ENCODE results near the gene DNAH8.
"Not testable (repeated sequence)": the region's sequence is repeated elsewhere in the genome, so short reads cannot be mapped to it uniquely, and the experiment has no call there.

The DNAH8 gene

GRCh38 chr6:38687043-38687353 is 28.1 kb upstream of the DNAH8 start:
- Mint-ChIP-seq H3K4me3 (no peak overlapping the region), H3K4me1 (peaks cover 23 to 33% of the 10 kb centered on the region in 2 donors), H3K9me3 (no peaks in the 10 kb centered on the region), H3K36me3 (peaks cover 6 to 18% of the 10 kb centered on the region in 2 donors), H3K27ac (no peak overlapping the region), H3K27me3 (no peaks in the 10 kb centered on the region)
- DNase-seq = no peak
- no peak for ATAC-seq (replicated peaks)

DNA sequence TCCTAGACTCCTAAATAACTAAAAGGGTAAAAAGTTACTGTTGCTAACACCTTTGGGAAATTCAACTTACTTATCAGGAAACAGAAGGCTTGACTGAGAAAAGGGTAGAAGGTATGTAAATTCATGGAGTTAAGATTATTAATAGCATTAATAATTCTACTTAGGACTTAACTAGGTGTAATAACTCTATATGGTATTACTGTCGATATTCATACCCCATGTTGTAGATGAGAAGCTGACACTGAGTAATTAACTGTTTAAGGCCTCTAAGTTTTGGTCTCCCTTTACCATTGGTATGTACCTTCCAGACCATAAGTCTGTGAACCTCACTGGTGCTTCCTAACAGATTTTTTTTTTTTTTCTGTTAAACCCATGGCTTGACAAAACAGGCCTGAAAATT is 27.6 kb upstream of the DNAH8 start:
- Mint-ChIP-seq H3K36me3 (peaks cover 6 to 17% of the 10 kb centered on the region in 2 donors), H3K4me1 (peaks cover 23 to 31% of the 10 kb centered on the region in 2 donors), H3K27me3 (no peaks in the 10 kb centered on the region), H3K4me3 (no peak overlapping the region), H3K27ac (no peak overlapping the region), H3K9me3 (no peaks in the 10 kb centered on the region)
- no peak for ATAC-seq (replicated peaks)
- no peak for DNase-seq

GRCh38 chr6:38688579-38689087 is 26.5 kb upstream of the DNAH8 start:
- H3K4me3 Mint-ChIP-seq = peak overlapping the region; percentile 31 to 75
- no peaks in the 10 kb centered on the region for H3K9me3 Mint-ChIP-seq
- H3K27ac Mint-ChIP-seq = peak overlapping the region; percentile 72
- ATAC-seq (replicated peaks) (peak; percentile 94 to 96), DNase-seq (peak; percentile 28)
- H3K27me3 Mint-ChIP-seq = no peaks in the 10 kb centered on the region
- H3K36me3 Mint-ChIP-seq = peaks cover 5 to 12% of the 10 kb centered on the region in 2 donors
- H3K4me1 Mint-ChIP-seq = peaks cover 27 to 32% of the 10 kb centered on the region in 2 donors

DNA sequence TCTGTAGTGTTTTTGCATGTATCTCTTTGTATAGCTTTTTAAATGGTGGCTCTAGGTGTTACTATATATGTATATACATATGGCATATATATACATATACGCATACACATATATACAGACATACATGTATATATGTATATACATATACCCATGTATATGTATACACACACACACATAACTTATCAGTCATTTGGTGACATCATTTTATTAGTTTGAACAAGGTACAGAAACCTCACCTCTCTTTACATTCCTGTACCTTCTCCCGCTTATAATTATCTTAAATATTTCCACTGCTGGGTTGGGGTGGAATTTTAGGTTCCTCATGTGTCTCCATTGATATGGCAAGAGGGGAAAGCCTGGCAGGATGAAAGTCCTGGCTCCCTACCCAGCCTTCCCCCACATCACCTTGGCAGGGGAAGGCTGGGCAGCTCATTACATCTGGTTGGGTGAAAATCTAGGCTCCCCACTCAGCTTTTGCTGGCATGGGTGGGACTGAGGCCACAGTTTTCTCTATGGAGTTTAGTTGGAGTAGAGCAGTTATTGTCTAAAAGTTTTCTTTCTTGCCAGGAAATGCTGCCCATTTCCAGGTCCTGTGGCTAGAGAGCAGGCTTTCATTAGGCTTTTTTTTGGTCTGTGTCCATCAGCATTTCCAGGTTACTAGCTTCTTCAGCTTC is 19.7 kb upstream of the DNAH8 start:
- H3K4me3 Mint-ChIP-seq = no peak overlapping the region
- no peaks in the 10 kb centered on the region for H3K27me3 Mint-ChIP-seq
- peaks cover 27 to 50% of the 10 kb centered on the region in 2 donors for H3K4me1 Mint-ChIP-seq
- H3K27ac Mint-ChIP-seq = peak overlapping the region; percentile 39
- peaks cover 8 to 12% of the 10 kb centered on the region in 2 donors for H3K9me3 Mint-ChIP-seq
- peaks cover 24 to 38% of the 10 kb centered on the region in 2 donors for H3K36me3 Mint-ChIP-seq
- ATAC-seq (replicated peaks) = no peak
- DNase-seq = no peak

GRCh38 chr6:38695933-38696332 is 19.2 kb upstream of the DNAH8 start:
- Mint-ChIP-seq H3K4me3 (no peak overlapping the region), H3K9me3 (peaks cover 8 to 13% of the 10 kb centered on the region in 2 donors), H3K36me3 (peaks cover 29 to 44% of the 10 kb centered on the region in 2 donors), H3K27me3 (no peaks in the 10 kb centered on the region), H3K4me1 (peaks cover 28 to 50% of the 10 kb centered on the region in 2 donors), H3K27ac (peak overlapping the region; percentile 14)
- no peak for DNase-seq
- no peak for ATAC-seq (replicated peaks)

DNA sequence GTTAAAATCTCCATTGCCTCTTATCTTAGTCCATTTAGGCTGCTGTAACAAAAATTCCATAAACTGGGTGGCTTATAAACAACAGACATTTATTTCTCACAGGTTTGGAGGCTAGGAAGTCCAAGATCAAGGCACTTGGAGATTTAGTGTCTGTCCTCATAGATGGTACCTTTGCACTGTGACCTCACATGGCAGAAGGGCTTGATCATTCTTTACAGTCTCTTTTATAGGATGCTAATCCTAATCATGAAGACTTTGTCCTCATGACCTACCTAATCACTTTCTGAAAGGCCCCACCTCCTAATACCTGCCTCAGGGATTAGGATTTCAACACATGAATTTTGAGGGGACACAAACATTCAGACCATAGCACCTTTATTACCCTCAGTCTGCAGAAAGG is 18.8 kb upstream of the DNAH8 start:
- Mint-ChIP-seq H3K27ac (peak overlapping the region; percentile 14), H3K9me3 (peaks cover 8 to 13% of the 10 kb centered on the region in 2 donors), H3K4me1 (peaks cover 30 to 50% of the 10 kb centered on the region in 2 donors), H3K27me3 (no peaks in the 10 kb centered on the region), H3K4me3 (no peak overlapping the region), H3K36me3 (peaks cover 31 to 46% of the 10 kb centered on the region in 2 donors)
- no peak for ATAC-seq (replicated peaks)
- DNase-seq = no peak

DNA sequence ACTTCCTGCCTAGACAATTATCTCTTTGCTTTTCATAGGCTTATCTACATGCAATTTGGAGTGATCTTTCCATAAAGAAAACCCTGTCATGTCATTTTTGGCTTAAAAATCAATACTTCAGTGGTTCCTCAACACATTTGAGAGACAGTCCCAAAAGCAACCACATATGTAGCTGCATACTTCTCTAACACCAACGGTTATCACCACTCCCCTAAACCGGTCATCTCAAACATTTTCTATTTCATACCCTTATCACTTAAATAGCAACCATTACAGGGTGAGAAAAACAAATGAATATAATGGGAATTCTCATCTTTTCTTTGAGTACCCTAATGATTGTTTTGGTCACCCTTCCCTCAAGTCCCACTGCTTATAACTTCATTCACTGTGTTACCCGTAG is 17.3 kb upstream of the DNAH8 start:
- DNase-seq = no peak
- H3K9me3 Mint-ChIP-seq = peaks cover 10 to 13% of the 10 kb centered on the region in 2 donors
- H3K4me1 Mint-ChIP-seq = peaks cover 38 to 62% of the 10 kb centered on the region in 2 donors
- H3K27me3 Mint-ChIP-seq = no peaks in the 10 kb centered on the region
- no peak overlapping the region for H3K27ac Mint-ChIP-seq
- H3K36me3 Mint-ChIP-seq = peaks cover 34 to 53% of the 10 kb centered on the region in 2 donors
- no peak for ATAC-seq (replicated peaks)
- no peak overlapping the region for H3K4me3 Mint-ChIP-seq

GRCh38 chr6:38699702-38700101 is 15.4 kb upstream of the DNAH8 start:
- not testable (repeated sequence) for DNase-seq; H3K4me3 Mint-ChIP-seq; ATAC-seq (replicated peaks); H3K27me3 Mint-ChIP-seq
- peaks cover 30 to 56% of the 10 kb centered on the region in 2 donors for H3K4me1 Mint-ChIP-seq
- peaks cover 32 to 47% of the 10 kb centered on the region in 2 donors for H3K36me3 Mint-ChIP-seq
- H3K27ac Mint-ChIP-seq = peak overlapping the region; percentile 11
- peaks cover 10 to 13% of the 10 kb centered on the region in 2 donors for H3K9me3 Mint-ChIP-seq

- Mint-ChIP-seq H3K4me1 (peaks cover 22 to 38% of the 10 kb centered on the region in 2 donors), H3K27me3 (peaks cover 0 to 7% of the 10 kb centered on the region in 2 donors), H3K4me3 (peak overlapping the region in 1 of 2 donors; percentile 90), H3K36me3 (peaks cover 23 to 35% of the 10 kb centered on the region in 2 donors), H3K27ac (no peak overlapping the region), H3K9me3 (peaks cover 10 to 13% of the 10 kb centered on the region in 2 donors)
- ATAC-seq (replicated peaks) (no peak), DNase-seq (no peak)
These were observed 13.6 kb upstream of the DNAH8 start for GRCh38 chr6:38701551-38701950.

GRCh38 chr6:38702558-38703397 is 12.3 kb upstream of the DNAH8 start, which contains the start of gene GLO1:
TSS of gene GLO1 (minus strand) at chr6:38703145. CDS start at chr6:38703054, 91 bp downstream.
- H3K4me3 Mint-ChIP-seq = peak within 1 kb of the TSS; percentile 90 to 96
- peak; percentile 95 for DNase-seq
- H3K27ac Mint-ChIP-seq = peak within 1 kb of the TSS; percentile 98
- peaks cover 10 to 13% of the 10 kb centered on the region in 2 donors for H3K9me3 Mint-ChIP-seq
- ATAC-seq (replicated peaks) = peak; percentile 100
- H3K4me1 Mint-ChIP-seq = peaks cover 22 to 31% of the 10 kb centered on the region in 2 donors
- H3K36me3 Mint-ChIP-seq = peaks cover 23 to 35% of the 10 kb centered on the region in 2 donors
- peaks cover 9 to 18% of the 10 kb centered on the region in 2 donors for H3K27me3 Mint-ChIP-seq

GRCh38 chr6:38703949-38704590 is 11.0 kb upstream of the DNAH8 start:
- H3K4me3 Mint-ChIP-seq = no peak overlapping the region
- ATAC-seq (replicated peaks) (no peak), DNase-seq (no peak)
- peaks cover 8 to 9% of the 10 kb centered on the region in 2 donors for H3K9me3 Mint-ChIP-seq
- peaks cover 19 to 27% of the 10 kb centered on the region in 2 donors for H3K36me3 Mint-ChIP-seq
- peaks cover 16 to 26% of the 10 kb centered on the region in 2 donors for H3K4me1 Mint-ChIP-seq
- H3K27ac Mint-ChIP-seq = no peak overlapping the region
- H3K27me3 Mint-ChIP-seq = peaks cover 18% of the 10 kb centered on the region in 2 donors

DNA sequence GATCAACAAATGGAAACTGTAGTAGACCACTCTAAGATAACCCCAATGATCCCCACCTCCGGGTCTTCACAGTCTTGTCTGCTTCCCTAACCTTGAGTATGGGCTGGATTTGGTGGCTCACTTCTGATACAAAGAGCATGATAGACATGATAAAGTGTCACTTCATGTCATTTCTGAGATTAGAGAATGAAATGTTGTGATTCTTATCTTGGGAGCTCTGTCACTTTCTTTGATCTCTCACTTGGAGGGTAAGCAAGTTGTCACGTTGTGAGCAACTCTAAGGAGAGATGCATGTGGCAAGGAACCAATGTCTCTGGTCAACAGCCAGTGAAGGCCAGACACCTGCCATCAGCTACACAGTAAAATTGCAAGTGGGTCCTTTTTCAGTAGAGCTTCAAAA is 9.2 kb upstream of the DNAH8 start:
- peaks cover 5 to 9% of the 10 kb centered on the region in 2 donors for H3K36me3 Mint-ChIP-seq
- no peak overlapping the region for H3K27ac Mint-ChIP-seq
- peaks cover 0 to 5% of the 10 kb centered on the region in 2 donors for H3K9me3 Mint-ChIP-seq
- no peak overlapping the region for H3K4me3 Mint-ChIP-seq
- H3K27me3 Mint-ChIP-seq = peaks cover 18 to 22% of the 10 kb centered on the region in 2 donors
- ATAC-seq (replicated peaks) = no peak
- no peak for DNase-seq
- peaks cover 10 to 17% of the 10 kb centered on the region in 2 donors for H3K4me1 Mint-ChIP-seq

DNA sequence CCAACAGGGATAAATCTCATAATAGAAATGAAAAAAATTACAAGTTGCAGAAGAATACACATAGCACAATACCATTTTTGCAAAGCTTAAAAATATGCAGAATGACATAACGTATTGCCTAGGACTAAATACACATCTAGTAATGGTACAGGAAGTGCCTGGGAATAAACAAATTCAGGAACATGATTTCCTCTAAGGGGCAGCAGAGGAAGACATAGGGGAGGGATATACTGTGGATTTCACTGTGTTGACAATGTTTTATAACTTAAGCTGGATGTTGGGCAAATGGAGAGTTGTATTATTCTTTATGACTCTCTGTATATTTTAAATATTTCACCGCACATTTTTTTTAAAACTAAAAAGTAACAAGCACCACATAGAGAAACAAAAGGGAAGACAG is 6.6 kb upstream of the DNAH8 start:
- H3K4me1 Mint-ChIP-seq = peaks cover under 1% of the 10 kb centered on the region in 2 donors
- DNase-seq (no peak), ATAC-seq (replicated peaks) (no peak)
- H3K9me3 Mint-ChIP-seq = peaks cover 0 to 3% of the 10 kb centered on the region in 2 donors
- no peak overlapping the region for H3K27ac Mint-ChIP-seq
- peaks cover 22 to 23% of the 10 kb centered on the region in 2 donors for H3K27me3 Mint-ChIP-seq
- no peaks in the 10 kb centered on the region for H3K36me3 Mint-ChIP-seq
- H3K4me3 Mint-ChIP-seq = no peak overlapping the region

- Mint-ChIP-seq H3K27ac (no peak overlapping the region), H3K4me1 (peaks cover 11 to 13% of the 10 kb centered on the region in 2 donors)
- DNase-seq = no peak
These were observed 1.3 kb upstream of the DNAH8 start for GRCh38 chr6:38713812-38714211.

More at GRCh38 chr6:38713812-38714211, 1.3 kb upstream of the DNAH8 start:
- peaks cover 0 to 4% of the 10 kb centered on the region in 2 donors for H3K9me3 Mint-ChIP-seq
- ATAC-seq (replicated peaks) = peak; percentile 56 to 80
- H3K27me3 Mint-ChIP-seq = peaks cover 19 to 26% of the 10 kb centered on the region in 2 donors
- no peaks in the 10 kb centered on the region for H3K36me3 Mint-ChIP-seq
- H3K4me3 Mint-ChIP-seq = peak overlapping the region in 1 of 2 donors; percentile 12

All from stimulated activated naive B cell treated with anti-CD40 and anti-IgM and Interleukin-4, amounts not matched to agents 10 μg/mL and 1 μg/mL and 100 μg/mL, for 72 hours (primary cell).